ENCODE data around the gene MET.
"Not testable (repeated sequence)": the region's sequence is repeated elsewhere in the genome, so short reads cannot be mapped to it uniquely, and the experiment has no call there.

DNA sequence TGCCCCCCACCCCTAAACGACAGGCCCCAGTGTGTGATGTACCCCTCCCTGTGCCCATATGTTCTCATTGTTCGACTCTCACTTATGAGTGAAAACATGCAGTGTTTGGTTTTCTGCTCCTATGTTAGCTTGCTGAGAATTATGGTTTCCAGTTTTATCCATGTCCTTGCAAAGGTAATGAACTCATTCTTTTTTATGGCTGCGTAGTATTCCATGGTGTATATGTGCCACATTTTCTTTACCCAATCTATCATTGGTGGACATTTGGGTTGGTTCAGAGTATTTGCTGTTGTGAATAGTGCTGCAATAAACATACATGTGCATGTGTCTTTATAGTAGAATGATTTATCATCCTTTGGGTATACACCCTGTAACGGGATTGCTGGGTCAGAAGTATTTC lies 149.7 kb downstream of the MET start:
- TF ChIP-seq, protein P1, sequence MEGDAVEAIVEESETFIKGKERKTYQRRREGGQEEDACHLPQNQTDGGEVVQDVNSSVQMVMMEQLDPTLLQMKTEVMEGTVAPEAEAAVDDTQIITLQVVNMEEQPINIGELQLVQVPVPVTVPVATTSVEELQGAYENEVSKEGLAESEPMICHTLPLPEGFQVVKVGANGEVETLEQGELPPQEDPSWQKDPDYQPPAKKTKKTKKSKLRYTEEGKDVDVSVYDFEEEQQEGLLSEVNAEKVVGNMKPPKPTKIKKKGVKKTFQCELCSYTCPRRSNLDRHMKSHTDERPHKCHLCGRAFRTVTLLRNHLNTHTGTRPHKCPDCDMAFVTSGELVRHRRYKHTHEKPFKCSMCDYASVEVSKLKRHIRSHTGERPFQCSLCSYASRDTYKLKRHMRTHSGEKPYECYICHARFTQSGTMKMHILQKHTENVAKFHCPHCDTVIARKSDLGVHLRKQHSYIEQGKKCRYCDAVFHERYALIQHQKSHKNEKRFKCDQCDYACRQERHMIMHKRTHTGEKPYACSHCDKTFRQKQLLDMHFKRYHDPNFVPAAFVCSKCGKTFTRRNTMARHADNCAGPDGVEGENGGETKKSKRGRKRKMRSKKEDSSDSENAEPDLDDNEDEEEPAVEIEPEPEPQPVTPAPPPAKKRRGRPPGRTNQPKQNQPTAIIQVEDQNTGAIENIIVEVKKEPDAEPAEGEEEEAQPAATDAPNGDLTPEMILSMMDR (IDR thresholded peaks at IDR 0.05; ENCODE audit: poor library complexity, severe bottlenecking), result not testable (repeated sequence)
- TF ChIP-seq RAD21 (conservative IDR thresholded peaks at IDR 0.05); MXI1 (conservative IDR thresholded peaks at IDR 0.05; ENCODE audit: poor library complexity, severe bottlenecking); EZH2 (IDR thresholded peaks at IDR 0.05; ENCODE audit: borderline replicate concordance, insufficient read depth, low read length, poor library complexity, severe bottlenecking); EP300 (conservative IDR thresholded peaks at IDR 0.05; ENCODE audit: poor library complexity, severe bottlenecking); TAF1 (IDR thresholded peaks at IDR 0.05; ENCODE audit: low read depth); POLR2AphosphoS5 (IDR thresholded peaks at IDR 0.05); SMC3 (conservative IDR thresholded peaks at IDR 0.05; ENCODE audit: poor library complexity): not testable (repeated sequence)
- TF ChIP-seq, protein P2, sequence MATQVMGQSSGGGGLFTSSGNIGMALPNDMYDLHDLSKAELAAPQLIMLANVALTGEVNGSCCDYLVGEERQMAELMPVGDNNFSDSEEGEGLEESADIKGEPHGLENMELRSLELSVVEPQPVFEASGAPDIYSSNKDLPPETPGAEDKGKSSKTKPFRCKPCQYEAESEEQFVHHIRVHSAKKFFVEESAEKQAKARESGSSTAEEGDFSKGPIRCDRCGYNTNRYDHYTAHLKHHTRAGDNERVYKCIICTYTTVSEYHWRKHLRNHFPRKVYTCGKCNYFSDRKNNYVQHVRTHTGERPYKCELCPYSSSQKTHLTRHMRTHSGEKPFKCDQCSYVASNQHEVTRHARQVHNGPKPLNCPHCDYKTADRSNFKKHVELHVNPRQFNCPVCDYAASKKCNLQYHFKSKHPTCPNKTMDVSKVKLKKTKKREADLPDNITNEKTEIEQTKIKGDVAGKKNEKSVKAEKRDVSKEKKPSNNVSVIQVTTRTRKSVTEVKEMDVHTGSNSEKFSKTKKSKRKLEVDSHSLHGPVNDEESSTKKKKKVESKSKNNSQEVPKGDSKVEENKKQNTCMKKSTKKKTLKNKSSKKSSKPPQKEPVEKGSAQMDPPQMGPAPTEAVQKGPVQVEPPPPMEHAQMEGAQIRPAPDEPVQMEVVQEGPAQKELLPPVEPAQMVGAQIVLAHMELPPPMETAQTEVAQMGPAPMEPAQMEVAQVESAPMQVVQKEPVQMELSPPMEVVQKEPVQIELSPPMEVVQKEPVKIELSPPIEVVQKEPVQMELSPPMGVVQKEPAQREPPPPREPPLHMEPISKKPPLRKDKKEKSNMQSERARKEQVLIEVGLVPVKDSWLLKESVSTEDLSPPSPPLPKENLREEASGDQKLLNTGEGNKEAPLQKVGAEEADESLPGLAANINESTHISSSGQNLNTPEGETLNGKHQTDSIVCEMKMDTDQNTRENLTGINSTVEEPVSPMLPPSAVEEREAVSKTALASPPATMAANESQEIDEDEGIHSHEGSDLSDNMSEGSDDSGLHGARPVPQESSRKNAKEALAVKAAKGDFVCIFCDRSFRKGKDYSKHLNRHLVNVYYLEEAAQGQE (IDR thresholded peaks at IDR 0.05; ENCODE audit: borderline replicate concordance), result not testable (repeated sequence)
